IPS DF 4.7 (cell line): ENCODE results near the gene CDC25A.

ENCODE experiments used
- DNase-seq: peaks from one replicate; pipeline ENCODE4 v3.0.0-alpha.2; 2013; ENCODE audit warnings: low spot score; ENCODE audit errors: extremely low read depth

Gene CDC25A

DNA sequence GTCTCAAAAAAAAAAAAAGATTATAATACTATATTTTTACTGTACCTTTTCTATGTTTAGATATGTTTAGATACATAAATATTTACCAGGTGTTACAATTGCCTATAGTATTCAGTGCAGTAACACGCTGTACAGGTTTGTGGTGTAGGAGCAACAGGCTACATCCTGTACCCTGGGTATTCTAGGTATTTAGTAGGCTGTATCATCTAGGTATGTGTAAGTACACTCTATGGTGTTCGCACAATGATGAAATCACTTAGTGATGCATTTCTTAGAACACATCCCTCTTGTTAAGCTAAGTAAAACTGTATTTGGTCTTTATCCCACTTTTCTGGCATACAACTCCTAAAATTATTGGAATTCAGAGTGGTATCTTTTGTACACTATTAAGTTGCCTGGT, 77.8 kb downstream of the CDC25A start:
- DNase-seq, result no peak

DNA sequence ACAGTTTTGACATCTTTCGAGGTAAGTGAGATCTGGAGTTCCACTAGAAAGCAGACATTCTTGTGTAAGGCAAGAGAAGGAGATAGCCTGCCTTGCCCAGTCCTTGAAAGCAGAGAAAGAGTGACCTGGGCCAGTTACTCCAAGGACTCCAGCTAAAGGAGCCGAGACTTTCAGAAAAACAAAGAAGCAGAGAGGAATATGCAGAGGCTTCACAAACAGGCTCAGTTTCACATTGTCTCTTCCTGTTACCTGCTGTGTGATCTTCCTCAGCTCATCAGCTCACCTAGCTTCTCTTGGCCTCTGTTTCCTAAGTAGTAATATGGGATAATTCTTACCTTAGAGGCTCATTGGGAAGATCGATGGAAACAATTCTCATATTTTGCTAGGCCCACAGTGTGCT, 81.0 kb downstream of the CDC25A start:
- peak; percentile 66 for DNase-seq
